Measurements from ENCODE around the gene ENDOD1. TPM values are rescaled to one million over a fixed set of nuclear protein-coding genes. Genes with fewer than 3 reads are reported as not detected.

ENDOD1 gene
- total RNA-seq, 2 experiments from 2014 or later = 13.0 to 14.1 TPM

DNA sequence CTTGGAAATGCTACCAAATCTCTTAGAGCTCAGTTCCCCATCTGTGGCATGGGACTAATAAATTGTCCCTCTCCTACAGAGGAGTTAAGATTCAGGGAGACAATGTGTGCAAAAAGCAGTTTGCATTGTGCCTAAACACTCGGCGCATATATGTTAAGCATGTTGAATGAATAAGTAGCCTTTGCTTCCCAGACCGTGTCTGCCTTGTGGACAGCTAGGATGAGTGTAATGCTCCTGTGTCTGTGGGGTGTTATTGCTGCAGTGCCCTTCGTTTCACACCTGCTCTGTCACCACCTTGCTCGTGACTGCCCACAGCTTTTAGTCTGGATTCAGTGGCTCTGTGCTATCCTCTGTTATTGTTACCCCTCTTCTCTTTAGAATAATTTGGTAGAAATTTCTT, 14.1 kb downstream of the ENDOD1 start:
- no peak for DNase-seq
- Mint-ChIP-seq H3K9me3 (no peaks in the 10 kb centered on the region), H3K4me1 (ENCODE audit: low read depth) (peaks cover 20% of the 10 kb centered on the region), H3K4me3 (no peak overlapping the region), H3K27ac (no peak overlapping the region), H3K36me3 (ENCODE audit: low read depth) (peaks cover 2% of the 10 kb centered on the region), H3K27me3 (no peaks in the 10 kb centered on the region)
- TF ChIP-seq, protein P1, sequence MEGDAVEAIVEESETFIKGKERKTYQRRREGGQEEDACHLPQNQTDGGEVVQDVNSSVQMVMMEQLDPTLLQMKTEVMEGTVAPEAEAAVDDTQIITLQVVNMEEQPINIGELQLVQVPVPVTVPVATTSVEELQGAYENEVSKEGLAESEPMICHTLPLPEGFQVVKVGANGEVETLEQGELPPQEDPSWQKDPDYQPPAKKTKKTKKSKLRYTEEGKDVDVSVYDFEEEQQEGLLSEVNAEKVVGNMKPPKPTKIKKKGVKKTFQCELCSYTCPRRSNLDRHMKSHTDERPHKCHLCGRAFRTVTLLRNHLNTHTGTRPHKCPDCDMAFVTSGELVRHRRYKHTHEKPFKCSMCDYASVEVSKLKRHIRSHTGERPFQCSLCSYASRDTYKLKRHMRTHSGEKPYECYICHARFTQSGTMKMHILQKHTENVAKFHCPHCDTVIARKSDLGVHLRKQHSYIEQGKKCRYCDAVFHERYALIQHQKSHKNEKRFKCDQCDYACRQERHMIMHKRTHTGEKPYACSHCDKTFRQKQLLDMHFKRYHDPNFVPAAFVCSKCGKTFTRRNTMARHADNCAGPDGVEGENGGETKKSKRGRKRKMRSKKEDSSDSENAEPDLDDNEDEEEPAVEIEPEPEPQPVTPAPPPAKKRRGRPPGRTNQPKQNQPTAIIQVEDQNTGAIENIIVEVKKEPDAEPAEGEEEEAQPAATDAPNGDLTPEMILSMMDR (IDR thresholded peaks at IDR 0.05) = no peak
- intact Hi-C loops (cut with micrococcal nuclease) = no loop called here
- ChIA-PET CTCF (interaction anchor here (0.8 to 1.0 kb wide), 2 partner anchors 10 to 38 kb away, joined by 3 to 6 read pairs; no protein-coding TSS in a partner anchor), POLR2A (interaction anchor here (0.7 kb wide), 1 partner anchor 646 kb away, joined by 3 read pairs; no protein-coding TSS in a partner anchor)
- ATAC-seq = no peak

DNA sequence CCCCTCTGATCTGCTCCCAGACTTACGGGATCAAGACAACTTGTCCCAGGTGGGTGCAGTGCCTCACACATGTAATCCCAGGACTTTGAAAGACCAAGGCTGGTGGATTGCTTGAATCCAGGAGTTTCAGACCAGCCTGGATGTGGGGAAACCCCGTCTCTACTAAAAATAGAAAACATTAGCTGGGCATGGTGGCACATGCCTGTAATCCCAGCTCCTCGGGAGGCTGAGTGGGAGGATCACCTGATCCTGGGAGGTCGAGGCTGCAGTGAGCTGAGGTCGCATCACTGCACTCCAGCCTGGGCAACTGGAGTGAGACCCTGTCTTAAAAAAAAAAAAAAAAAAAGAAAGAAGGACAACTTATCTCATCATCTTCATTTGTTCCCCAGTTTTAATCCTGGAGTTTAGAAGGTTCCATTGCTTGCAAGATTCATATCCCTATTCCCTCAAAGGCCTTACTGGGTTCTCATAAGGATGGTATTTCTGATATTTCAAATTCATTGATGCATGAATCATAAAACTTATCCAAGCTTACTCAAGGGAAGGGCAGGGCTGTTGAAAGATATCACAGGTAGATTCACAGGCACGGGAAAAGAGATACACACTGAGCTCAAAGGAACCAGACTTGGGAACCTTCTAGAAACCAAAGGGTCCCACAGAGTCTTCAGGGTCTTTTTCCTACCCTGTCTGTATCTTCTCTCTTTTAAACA, 14.6 kb downstream of the ENDOD1 start:
- Mint-ChIP-seq H3K27me3 (no peaks in the 10 kb centered on the region), H3K9me3 (no peaks in the 10 kb centered on the region), H3K36me3 (ENCODE audit: low read depth) (peaks cover 2% of the 10 kb centered on the region), H3K27ac (no peak overlapping the region), H3K4me3 (no peak overlapping the region), H3K4me1 (ENCODE audit: low read depth) (peaks cover 20% of the 10 kb centered on the region)
- ChIA-PET CTCF (interaction anchor here (0.6 to 1.0 kb wide), 2 partner anchors 11 to 51 kb away, joined by 3 to 6 read pairs; no protein-coding TSS in a partner anchor), POLR2A (interaction anchor here (0.5 to 1.5 kb wide), 2 partner anchors 33 to 1908 kb away, joined by 3 to 4 read pairs; no protein-coding TSS in a partner anchor)
- no peak for ATAC-seq
- intact Hi-C loops (cut with micrococcal nuclease) = no loop called here
- TF ChIP-seq, protein P1 (IDR thresholded peaks at IDR 0.05) = no peak
- DNase-seq = no peak

DNA sequence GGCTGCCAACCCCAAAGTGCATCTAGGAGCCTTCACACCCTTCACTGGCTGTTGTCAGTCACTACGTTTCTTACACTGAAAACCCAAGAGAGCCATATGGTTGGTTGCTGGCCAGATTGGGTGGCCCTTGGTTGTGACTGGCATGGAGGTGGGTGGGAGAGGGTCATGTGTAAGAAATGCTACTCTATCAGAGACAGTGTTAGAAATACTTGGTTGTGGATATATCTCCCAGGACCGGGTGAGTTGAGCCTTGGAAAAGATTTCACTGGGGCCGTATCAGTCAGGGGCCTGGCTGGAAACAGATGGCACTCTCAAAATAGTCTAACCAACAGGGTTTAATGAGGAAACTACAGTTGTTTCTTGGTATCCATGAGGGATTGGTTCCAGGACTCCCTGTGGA, 15.2 kb downstream of the ENDOD1 start:
- no peaks in the 10 kb centered on the region for H3K27me3 Mint-ChIP-seq
- DNase-seq (no peak), ATAC-seq (no peak)
- peaks cover 6% of the 10 kb centered on the region for H3K36me3 Mint-ChIP-seq (ENCODE audit: low read depth)
- CTCF ChIA-PET = interaction anchor here (0.6 kb wide), 1 partner anchor 50 kb away, joined by 3 read pairs; no protein-coding TSS in a partner anchor
- TF ChIP-seq, protein P1 (IDR thresholded peaks at IDR 0.05) = no peak
- POLR2A ChIA-PET = interaction anchor here (1.5 kb wide), 1 partner anchor 33 kb away, joined by 3 read pairs; no protein-coding TSS in a partner anchor
- intact Hi-C loops (cut with micrococcal nuclease) = no loop called here
- peaks cover 20% of the 10 kb centered on the region for H3K4me1 Mint-ChIP-seq (ENCODE audit: low read depth)
- no peak overlapping the region for H3K4me3 Mint-ChIP-seq
- no peak overlapping the region for H3K27ac Mint-ChIP-seq
- no peaks in the 10 kb centered on the region for H3K9me3 Mint-ChIP-seq

DNA sequence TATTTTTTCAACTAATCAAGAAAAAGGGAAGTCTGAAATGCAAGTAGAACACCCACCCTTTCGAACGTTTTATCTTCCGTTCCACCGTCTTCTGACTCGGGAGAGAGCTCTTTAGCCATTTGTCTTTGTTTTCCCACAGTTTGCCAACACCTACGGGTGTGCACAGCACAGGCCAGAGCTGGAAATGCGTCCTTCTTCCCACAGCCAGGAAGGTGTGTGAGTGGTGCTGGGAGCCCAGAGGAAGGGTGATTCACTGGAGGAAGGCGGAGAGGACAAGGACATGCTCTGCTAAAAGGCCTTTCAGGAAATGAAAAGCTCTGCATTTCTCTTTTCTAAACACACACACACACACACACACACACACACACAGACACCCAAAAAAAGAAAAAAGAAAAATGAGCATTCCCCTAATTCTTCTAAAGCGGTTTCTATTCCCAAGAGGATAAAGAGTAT, 18.5 kb downstream of the ENDOD1 start:
- intact Hi-C loops (cut with micrococcal nuclease) = no loop called here
- CTCF ChIA-PET = interaction anchor here (1.1 kb wide), 1 partner anchor 38 kb away, joined by 4 read pairs; no protein-coding TSS in a partner anchor
- H3K36me3 Mint-ChIP-seq (ENCODE audit: low read depth) = peaks cover 10% of the 10 kb centered on the region
- POLR2A ChIA-PET = interaction anchor here (1.5 kb wide), 1 partner anchor 13 kb away, joined by 5 read pairs; no protein-coding TSS in a partner anchor
- H3K9me3 Mint-ChIP-seq = no peaks in the 10 kb centered on the region
- no peaks in the 10 kb centered on the region for H3K27me3 Mint-ChIP-seq
- peaks cover 14% of the 10 kb centered on the region for H3K4me1 Mint-ChIP-seq (ENCODE audit: low read depth)
- TF ChIP-seq, protein P1 (IDR thresholded peaks at IDR 0.05) = no peak
- DNase-seq (no peak), ATAC-seq (no peak)
- no peak overlapping the region for H3K4me3 Mint-ChIP-seq
- H3K27ac Mint-ChIP-seq = no peak overlapping the region
